HT1080 (cell line): ENCODE data around the gene CUTC. TPM values are rescaled to one million over a fixed set of nuclear protein-coding genes. Genes with fewer than 3 reads are reported as not detected.

Experiments used
- DNase-seq: peaks from one replicate; pipeline ENCODE4 v3.0.0-alpha.2; 2015; ENCODE audit warnings: low read depth
- total RNA-seq: library from RNA; depleted of rRNA; stranded (reverse); fragments of >200 nt; shearing (Covaris generic); gene quantifications from 2 replicates; pipeline ENCODE4 v1.2.3, GENCODE V29; 2014; rRNA removed

Gene CUTC
- total RNA-seq, 1 experiment from 2014 or later = 25.6 TPM

DNA sequence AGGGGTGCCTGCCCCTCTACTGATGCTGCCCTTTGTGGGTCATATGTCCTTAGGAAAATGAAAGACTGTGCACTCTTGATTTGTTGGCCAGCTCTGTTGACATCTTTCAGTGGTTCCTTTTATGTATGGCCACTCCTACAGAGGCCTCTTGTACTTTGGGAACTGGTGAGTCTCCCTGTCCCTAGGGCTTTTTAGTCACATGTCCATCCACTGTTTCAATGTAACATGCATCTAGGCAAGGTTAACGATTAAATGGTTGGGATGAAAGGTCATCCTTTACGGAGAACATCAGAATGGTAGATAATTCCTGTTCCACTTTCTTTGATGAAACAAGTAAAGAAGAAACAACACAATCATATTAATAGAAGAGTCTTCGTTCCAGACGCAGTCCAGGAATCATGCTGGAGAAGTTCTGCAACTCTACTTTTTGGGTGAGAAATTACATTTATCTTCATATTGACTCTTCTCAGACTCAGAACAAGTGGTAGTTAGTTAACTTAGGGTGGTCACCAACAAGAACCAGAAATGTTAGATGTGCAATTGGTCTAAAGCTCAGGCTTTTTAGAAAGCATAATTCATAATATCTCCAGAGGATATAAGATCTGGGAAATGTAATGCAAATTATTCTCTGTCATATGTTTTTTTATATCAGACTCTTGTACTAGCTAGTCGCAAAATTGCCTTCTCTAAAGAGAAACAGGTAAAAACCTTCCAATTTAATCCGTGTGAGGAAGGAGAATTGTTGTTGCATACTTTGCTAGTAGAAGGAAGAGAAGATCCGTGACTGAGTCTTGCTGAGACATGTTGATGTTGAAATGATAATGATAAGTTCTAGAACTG is 50.6 kb downstream of the CUTC start, which contains the start of gene ABCC2:
TSS of gene ABCC2 (plus strand) at position 194 of the 840 bp plus-strand sequence. CDS start at position 399, 205 bp downstream.
- DNase-seq = no peak

DNA sequence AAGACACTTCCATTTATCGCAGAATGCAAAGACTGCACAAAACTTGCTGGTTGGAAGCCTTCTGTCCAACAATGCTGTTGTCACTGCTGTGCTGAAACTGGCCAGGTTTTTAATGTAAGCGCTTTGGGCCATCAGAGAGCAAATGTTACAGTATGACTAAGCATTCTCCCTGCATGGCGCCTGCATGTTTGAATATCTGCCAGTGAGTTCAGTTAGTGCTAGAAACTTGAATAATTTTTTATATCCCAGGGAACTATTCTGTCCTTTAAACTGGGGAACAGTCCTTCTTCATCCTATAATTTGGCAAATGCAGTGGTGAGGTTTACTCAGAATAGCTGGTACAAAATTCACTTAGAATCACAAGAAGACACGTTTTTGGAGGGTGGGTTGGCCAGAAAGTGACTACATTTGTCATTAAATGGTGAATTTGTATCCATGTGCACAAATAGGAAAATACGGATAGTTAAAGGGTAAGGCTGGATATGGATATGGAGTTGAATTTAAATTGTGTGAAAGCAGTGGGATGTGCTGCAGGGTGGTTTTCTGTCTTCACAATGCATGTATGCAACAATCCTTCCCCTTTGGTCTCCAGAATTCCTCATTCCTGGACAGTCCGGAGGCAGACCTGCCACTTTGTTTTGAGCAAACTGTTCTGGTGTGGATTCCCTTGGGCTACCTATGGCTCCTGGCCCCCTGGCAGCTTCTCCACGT is 52.1 kb downstream of the CUTC start:
- DNase-seq = peak; percentile 55

DNA sequence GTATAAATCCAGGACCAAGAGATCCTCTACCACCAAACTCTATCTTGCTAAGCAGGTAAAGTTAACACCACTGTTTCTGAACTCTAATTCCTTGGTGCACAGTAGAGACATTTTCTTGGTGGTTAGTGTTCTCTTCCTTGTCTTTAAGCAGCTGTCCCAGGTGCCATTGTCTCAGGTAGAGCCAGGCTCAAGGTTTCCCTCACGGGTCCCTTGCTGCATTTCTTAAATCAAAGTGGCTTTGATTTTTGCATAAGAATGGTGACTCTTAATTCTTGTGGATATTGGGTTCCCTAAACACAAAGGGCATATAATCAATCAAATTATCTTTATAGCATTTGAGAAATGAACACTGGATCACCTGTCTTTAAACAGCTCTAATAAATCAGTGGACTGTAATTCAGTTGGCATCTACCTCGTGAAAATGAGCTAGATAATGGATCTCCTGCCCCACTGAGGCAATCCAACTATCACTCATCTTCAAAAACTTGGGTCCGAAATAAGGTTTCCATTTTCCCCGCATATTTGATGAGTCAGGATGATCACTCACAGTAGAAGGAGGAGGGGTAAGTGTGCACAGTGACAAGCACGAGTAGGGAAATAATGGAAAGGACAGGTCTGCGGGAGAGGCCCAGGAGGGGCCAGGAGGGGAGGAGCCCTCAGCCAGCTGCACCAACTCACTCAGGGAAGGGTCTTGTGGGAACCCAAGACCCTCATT is 52.9 kb downstream of the CUTC start:
- DNase-seq = peak; percentile 31

DNA sequence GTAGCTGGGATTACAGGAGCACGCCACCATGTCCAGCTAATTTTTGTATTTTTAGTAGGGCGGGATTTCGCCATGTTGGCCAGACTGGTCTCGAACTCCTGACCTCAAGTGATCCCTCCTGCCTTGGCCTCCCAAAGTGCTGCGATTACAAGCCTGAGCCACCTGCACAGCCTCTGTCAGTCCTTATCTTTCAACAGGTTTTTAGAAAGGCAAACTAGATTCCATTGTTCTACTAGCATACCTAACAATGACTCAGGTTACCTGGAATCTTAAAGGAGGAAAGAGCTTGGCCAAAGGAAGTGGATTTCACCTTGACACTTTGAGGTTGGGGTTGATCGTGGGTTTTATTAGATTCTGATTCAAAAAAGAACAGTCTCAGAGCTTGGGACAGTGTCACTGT is 53.6 kb downstream of the CUTC start:
- peak; percentile 15 for DNase-seq

DNA sequence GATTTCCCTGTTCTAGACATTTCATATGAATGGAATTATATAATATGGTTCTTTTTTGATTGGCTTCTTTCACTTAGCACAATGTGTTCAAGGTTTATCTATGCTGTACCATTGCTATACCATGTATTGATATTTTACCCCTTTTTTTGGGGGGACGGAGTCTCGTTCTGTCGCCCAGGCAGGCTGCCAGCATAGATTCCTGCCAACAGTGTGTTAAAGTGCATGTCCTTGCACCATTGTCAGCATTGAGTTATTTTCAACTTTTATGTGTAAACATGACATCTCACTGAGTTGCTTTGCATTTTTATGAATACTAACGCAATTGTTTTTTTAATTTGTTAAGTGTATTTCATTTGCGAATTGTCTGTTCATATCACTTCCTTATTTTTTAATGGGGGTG is 55.3 kb downstream of the CUTC start:
- DNase-seq = no peak

DNA sequence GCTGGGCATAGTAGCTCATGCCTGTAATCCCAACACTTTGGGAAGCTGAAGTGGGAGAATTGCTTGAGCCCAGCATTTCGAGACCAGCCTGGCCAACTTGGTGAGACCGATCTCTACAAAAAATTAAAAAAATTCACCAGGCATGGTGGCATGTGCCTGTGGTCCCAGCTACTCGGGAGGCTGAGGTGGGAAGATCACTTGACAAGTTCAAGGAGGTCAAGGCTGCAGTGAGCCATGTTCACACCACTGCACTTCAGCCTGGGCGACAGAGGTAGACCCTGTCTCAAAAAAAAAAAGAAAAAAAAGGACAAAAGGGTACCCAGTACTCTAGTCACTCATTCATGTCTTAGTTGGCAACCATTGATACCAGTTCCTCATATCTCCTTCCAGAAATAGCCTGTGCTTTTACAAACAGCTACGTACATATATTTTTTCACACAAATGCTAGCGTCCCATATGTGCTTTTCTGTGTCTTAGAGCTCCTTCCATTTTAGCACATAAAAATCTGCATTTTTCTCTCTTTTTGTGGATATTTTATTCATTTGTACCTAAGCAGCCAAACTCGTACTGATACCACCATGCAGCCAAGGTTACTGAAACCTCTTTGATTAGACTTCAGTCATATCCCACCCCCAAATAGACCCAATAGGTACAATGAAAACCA is 55.9 kb downstream of the CUTC start:
- no peak for DNase-seq

DNA sequence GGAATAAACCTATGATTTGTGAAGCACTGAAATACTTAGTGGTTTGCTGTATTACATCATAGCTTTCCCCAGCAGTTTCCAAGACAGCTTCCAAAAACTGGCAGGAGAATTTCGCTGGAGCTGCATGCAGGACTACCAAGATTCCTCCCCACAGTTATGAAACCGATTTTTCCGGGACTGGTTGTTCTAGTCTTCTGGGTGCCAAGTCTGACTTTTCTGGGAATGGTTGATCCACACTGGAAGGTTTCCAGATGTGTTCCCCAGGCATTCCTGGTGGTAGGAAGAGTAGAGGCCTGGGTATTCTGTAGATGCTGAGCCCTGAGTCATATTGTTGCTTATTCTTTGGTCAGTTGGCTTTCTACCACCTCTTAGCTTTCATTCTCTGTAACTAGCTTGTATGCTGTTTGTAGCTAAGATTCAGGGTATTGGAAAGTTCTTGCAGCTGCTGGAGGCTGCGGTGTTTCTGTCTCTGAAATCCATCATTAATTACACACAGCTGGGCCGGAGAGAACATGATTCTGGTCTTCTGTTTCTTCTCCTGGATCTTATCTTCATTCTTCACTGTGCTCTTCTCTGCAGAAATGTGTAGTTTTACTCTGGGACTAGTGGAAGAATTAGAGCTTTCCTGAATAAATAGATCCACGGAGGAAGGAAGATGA is 56.7 kb downstream of the CUTC start:
- DNase-seq = peak; percentile 67

DNA sequence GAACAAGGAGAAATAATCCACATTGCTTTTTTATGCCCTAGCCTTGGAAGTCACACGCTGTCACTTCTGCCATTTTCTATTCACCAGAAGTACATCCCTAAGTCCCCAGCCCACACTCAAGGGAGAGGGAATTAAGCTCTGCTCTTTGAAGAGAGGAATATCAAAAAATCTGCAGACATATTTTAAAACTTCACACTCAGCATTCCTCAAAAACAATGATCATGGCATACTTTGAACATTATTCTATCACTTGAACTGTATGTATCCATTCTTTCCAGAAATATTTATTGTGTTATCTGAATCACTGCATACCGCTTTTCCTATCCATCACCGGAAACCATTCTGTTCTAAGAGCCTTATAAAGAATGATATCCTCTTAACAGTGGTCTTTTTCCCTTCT is 59.8 kb downstream of the CUTC start:
- no peak for DNase-seq

DNA sequence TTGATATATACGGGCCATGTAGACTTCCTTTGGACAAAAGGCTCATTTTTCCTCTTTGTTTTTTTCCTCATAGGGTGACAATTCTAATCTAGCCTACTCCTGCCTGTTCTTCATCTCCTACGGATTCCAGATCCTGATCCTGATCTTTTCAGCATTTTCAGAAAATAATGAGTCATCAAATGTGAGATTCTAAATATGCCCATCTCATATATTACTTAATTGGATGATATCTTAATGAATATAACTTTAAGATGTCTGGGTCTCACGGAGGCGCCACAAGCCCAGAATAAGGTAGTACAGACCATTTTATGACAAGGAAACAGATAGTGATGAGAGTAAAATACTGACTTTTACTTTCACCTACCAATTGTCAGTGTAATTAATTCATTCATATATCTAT is 61.8 kb downstream of the CUTC start:
- no peak for DNase-seq

DNA sequence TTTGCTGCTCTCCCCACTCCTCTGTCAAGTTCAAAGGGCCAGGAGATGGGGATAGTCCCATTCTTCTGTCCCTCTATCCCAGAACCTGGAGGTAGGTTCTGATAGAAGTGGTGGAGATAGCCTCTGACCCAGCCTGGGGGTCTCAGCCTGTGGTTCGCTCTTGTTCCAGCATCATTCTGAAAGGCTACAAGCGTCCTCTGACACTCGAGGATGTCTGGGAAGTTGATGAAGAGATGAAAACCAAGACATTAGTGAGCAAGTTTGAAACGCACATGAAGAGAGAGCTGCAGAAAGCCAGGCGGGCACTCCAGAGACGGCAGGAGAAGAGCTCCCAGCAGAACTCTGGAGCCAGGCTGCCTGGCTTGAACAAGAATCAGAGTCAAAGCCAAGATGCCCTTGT is 64.9 kb downstream of the CUTC start:
- DNase-seq = no peak

DNA sequence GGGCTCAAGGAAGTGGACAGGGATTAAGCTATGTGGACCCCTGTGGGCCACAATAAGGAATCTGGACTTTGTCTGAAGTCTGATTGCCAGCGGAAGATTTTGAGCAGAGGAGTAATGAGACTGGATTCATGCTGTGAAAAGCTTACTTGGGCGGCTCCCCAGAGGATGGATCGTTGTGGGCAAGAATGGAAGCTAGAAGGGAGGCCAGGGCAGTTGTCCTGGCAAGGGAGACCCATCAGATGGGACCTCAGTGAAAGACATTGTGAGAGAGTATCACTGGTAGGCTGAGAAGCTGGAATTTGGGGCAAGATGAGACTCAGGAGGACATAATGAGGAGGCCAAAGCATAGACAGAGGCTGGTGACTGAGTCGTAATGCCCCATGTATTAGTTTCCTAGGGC is 66.0 kb downstream of the CUTC start:
- DNase-seq = no peak

DNA sequence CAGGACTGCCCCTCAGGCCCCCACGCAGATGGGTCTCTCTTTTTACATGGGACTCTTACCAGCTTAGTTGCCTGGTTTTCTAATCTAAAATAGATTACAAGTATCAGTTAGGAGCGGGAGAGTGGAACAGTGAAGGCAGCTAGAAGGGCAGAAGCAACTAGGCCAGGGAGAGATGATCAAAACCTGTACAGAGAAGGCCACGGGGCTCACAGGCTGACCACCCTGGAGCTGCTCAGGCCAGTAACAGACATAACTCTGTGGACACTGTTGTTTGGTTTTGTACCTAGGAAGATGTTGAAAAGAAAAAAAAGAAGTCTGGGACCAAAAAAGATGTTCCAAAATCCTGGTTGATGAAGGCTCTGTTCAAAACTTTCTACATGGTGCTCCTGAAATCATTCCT is 66.9 kb downstream of the CUTC start:
- DNase-seq = no peak

DNA sequence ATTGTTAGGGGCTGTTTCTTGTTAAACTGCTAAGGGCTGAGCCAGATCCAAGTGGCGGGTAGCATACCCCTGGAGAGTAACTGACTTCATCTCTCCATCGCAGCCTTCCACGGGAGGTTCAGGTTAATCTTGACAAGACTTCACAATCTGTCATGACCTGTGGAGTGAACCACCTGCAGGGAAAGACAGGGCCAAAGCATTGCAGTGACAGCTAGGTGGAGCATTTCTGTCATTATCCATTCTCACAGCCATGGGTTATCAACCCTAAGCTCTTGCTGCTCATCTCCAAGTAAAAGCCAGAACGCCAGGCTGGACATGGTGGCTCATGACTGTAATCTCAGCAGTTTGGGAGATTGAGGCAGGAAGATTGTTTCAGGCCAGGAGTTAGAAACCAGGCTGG is 67.6 kb downstream of the CUTC start:
- no peak for DNase-seq

DNA sequence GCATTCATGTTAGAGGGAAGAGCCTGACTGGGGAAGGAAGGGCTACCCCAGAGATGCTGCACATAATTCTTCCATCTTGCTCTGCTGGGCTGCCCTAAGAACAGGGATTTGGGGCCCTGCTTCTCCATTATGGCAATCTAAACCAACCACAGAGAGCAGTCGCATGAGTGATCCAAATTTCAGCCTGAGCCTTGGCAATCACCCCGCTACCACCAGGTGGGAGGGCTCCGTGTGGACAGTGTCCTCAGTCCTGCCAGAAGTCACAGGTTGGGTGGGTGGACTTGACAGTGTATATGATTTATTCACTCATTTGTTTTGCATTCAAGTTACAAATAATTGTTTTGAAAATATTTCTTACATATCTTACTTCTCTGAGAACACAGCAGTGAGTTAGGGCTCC is 72.4 kb downstream of the CUTC start:
- DNase-seq = no peak

DNA sequence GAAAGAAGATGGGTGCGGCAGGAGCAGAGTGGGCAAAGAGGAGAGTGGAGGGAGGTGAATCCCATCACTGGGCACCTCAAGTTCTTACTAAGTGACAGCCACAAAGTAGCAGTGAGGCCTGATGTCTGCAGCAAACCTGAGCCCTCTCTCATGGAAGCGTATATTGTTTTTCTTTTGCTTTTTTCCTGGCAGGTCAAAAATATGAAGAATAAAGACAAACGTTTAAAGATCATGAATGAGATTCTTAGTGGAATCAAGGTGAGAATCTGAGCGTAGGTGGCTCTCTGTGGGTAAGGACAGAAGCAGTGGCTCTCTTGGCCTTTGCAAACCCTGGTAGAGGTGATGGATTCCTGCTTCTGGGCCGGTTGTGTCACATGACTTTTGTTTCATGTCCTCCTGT is 73.2 kb downstream of the CUTC start:
- no peak for DNase-seq

Other genes starting within 250 kb of the CUTC start
- not detected in 2 replicates for gene NKX2-3, start 199.3 kb upstream of the CUTC start, total RNA-seq
- gene SLC25A28, start 111.8 kb upstream of the CUTC start, total RNA-seq = 15.0 and 19.2 TPM in 2 replicates
- 14.6 and 15.0 TPM in 2 replicates for gene ENTPD7, start 72.7 kb upstream of the CUTC start, total RNA-seq
- 38.4 and 41.4 TPM in 2 replicates for gene COX15, start 107 bp upstream of the CUTC start, total RNA-seq
- gene ABCC2, start 50.4 kb downstream of the CUTC start, total RNA-seq = 0.80 and 0.90 TPM in 2 replicates